Choroid plexus epithelial cell (primary cell): ENCODE measurements around the gene TRH.

ENCODE experiments used
- DNase-seq: peaks from one replicate; pipeline ENCODE4 v3.0.0-alpha.2; 2010; ENCODE audit warnings: low read depth
- H3K4me3 ChIP-seq: 2 replicates; pipeline ENCODE4 v1.5.1; 2011; ENCODE audit warnings: low read depth, mild to moderate bottlenecking, control low read depth, low read length, moderate library complexity
- TF ChIP-seq, protein P1 (sequence below): conservative IDR thresholded peaks from 2 replicates; pipeline ENCODE4 v1.5.1; 2011; ENCODE audit warnings: low read depth, mild to moderate bottlenecking, control low read depth, inconsistent platforms, low read length, moderate library complexity

Gene TRH

DNA sequence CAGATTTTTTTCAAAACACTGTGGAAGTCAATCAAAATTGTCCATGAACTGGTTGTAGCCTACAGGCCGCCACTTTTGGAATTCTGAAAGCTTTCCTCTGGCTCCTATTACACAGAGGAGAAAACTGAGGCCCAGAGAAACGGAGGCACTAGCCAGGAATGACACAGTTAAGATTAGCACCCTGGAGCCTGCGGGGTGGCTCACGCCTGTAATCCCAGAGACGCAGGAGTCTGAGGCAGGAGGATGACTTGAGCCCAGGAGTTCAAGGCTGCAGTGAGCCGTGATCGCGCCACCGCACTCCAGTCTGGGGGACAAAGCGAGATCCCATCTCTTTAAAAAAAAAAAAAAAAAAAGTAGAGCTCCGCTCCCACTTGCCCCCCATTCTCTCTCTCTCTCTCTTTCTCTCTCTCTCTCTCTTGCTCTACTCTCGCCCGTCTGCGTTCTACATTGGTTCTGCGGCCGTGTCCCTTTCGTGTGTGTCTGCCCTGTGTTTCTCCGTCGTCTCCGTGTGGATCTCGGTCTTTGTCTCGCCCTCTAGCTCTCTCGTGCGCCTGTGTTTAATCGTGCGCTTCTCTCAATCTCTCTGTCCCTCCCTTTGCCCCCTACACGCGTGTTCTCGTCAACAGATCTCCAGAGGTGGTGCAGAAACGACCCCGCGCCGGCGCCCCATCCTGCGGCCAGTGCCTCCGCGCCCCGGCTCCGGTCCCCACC, 512 bp upstream of the TRH start:
- no peak for DNase-seq
- no peak overlapping the region for H3K4me3 ChIP-seq
- TF ChIP-seq, protein P1, sequence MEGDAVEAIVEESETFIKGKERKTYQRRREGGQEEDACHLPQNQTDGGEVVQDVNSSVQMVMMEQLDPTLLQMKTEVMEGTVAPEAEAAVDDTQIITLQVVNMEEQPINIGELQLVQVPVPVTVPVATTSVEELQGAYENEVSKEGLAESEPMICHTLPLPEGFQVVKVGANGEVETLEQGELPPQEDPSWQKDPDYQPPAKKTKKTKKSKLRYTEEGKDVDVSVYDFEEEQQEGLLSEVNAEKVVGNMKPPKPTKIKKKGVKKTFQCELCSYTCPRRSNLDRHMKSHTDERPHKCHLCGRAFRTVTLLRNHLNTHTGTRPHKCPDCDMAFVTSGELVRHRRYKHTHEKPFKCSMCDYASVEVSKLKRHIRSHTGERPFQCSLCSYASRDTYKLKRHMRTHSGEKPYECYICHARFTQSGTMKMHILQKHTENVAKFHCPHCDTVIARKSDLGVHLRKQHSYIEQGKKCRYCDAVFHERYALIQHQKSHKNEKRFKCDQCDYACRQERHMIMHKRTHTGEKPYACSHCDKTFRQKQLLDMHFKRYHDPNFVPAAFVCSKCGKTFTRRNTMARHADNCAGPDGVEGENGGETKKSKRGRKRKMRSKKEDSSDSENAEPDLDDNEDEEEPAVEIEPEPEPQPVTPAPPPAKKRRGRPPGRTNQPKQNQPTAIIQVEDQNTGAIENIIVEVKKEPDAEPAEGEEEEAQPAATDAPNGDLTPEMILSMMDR = no peak

DNA sequence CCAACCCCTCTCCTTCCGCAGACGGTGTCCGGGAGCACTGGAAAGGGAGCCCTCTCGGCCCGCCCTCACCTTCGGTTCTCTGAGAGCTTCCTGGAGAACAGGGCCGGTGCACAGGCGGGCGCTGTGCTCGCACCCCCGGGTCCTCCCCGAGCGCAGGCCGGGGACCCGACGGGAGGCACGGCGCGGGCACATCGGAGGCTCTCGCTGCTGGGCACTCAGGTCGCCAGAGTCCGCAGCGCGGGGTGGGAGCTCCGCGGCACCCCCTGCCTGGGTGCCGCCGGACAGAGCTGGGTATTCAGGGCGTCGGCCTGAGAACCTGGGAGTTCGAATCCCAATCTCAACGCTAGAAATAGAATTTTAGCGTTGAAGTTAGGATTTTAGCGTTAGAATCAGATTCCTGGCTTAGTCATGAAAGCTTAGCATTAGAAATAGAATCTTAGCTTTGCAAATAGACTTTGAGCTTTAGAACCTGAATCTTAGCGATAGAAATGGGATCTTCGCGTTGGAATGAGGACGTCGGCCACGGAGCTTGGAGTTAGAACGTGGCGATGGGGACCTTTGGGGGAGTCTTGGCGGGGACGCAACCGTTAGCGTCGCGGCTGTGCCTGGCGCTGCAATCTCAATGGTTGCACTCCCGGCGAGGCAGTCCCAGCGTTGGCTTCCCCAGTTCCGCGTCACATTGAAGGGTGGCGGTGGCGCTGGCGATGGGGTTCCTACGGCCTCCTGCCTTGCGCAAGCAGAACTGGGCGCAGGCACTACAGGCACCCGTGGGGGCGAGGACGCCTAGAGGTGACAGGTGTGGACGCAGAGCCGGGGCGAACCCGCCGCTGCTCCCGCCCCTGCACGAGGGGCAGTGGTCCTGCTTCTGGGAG, 549 bp downstream of the TRH start:
- TF ChIP-seq, protein P1 = no peak
- peak; percentile 4 for DNase-seq
- H3K4me3 ChIP-seq = no peak overlapping the region

DNA sequence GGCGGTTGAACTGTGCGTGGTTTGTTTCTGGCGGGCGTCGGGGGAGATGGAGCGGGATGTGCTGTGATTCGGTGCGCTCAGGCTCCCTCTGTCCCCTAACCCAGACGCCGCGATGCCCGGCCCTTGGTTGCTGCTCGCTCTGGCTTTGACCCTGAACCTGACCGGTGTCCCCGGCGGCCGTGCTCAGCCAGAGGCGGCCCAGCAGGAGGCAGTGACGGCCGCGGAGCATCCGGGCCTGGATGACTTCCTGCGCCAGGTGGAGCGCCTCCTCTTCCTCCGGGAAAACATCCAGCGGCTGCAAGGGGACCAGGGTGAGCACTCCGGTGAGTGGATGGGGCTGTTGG, 1.2 kb downstream of the TRH start:
- H3K4me3 ChIP-seq = no peak overlapping the region
- DNase-seq = no peak
- TF ChIP-seq, protein P1 = no peak

DNA sequence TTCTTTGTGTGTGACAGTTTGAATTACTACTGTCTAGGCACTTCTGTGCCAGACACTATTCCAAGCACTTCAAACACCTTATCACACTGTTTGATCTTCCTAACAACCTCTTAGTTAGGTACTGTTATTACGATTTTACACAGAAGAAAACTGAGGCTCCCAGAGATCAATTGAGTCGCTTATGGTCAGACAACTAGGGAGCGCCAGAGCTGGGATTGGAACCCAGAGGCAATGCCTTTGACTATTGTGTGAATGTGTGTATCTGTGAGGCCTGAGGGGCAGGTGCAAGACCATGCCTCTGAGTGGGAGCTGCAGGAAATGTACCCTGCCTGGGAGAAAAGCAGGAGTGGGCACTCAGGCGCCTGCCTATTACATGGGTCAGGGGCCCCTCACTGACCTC, 1.8 kb downstream of the TRH start:
- TF ChIP-seq, protein P1 = no peak
- H3K4me3 ChIP-seq = no peak overlapping the region
- no peak for DNase-seq

DNA sequence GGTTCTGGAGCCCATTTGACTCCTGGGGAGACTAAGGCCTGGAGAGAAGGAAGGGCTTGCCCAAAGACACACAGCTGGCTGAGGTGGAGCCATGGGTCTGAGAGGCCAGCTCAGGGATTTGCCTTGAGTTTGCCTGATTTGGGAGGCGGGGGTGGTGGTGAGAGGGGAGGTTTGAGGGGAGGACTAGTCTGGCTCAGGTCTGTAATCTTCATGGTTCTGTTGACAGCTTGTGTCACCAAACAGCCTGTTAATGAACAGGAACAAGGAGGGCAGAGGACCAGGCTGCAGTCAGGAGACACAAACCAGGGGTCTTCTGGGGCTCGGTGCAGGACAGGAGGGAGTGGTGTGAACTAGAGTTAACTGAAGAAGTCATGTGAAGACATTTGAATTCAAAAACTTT, 3.6 kb downstream of the TRH start:
- TF ChIP-seq, protein P1 = no peak
- H3K4me3 ChIP-seq = no peak overlapping the region
- no peak for DNase-seq

DNA sequence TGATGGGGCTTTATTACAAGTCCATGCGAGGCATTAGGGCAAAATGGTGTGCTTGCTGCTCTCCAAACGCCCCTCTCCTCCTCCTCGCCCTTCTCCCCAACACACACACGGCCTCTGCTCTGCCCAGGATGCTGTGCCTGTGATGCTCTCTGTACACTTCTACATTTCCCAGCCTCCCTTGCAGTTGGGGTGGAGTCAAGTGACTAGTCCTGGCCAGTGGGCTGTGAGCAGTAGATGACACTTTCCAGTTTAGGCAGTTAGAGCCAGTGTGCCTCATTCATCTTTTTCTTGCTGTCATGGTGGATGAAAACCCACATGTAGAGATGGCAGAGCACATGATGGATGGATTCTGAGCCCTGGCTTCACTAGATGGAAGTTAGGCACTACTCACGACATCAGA, 5.4 kb downstream of the TRH start:
- no peak for DNase-seq
- TF ChIP-seq, protein P1 = no peak
- H3K4me3 ChIP-seq = no peak overlapping the region
